OCI-LY1 (cell line): Measurements from ENCODE around the gene EFR3B.

Source experiments
- CTCF ChIP-seq: fragments of 200-600 bp; sonication (generic), shearing (Covaris generic); IDR thresholded peaks from 2 replicates; pipeline ENCODE4 v1.5.1; 2017; ENCODE audit warnings: mild to moderate bottlenecking, antibody characterized with exemption, low read length, moderate library complexity, mixed read lengths
- EZH2 ChIP-seq: fragments of 200-600 bp; sonication (generic), shearing (Covaris generic); IDR thresholded peaks from 2 replicates; pipeline ENCODE4 v1.8.0; 2017; ENCODE audit warnings: borderline replicate concordance, mixed run types, mild to moderate bottlenecking, antibody characterized with exemption, low read length, moderate library complexity, mixed read lengths

GRCh38 chr2:25078170-25079049 lies 36.5 kb downstream of the EFR3B start:
- TF ChIP-seq CTCF (no peak), EZH2 (no peak)
